Activated naive CD4-positive, alpha-beta T cell treated with anti-CD3 and anti-CD28 coated beads, Interleukin-2, amount 10 ng/mL, durations not matched to agents 7 days and 5 days (primary cell): ENCODE results near the gene ARHGAP24.
"Not testable (repeated sequence)": the region's sequence is repeated elsewhere in the genome, so short reads cannot be mapped to it uniquely, and the experiment has no call there.

Experiments
- CTCF ChIA-PET: fragments of 350-600 bp; sonication (Branson Sonifier 250); formaldehyde crosslinking; loops from one replicate; lab custom pipeline; 2021; ENCODE audit warnings: antibody characterized with exemption; lab: Charles Lee
- DNase-seq: peaks from one replicate; pipeline ENCODE4 v3.0.0-alpha.2; 2020
- H3K27ac Mint-ChIP-seq: one replicate; pipeline ENCODE4 v1.8.0; 2021; ENCODE audit warnings: mild to moderate bottlenecking, moderate library complexity, mixed read lengths
- H3K27me3 Mint-ChIP-seq: one replicate; pipeline ENCODE4 v1.8.0; 2021; ENCODE audit warnings: mild to moderate bottlenecking, mixed read lengths
- H3K36me3 Mint-ChIP-seq: one replicate; pipeline ENCODE4 v1.8.0; 2021; ENCODE audit warnings: mixed read lengths
- H3K4me1 Mint-ChIP-seq: one replicate; pipeline ENCODE4 v1.8.0; 2021; ENCODE audit warnings: mixed read lengths
- H3K4me3 Mint-ChIP-seq: one replicate; pipeline ENCODE4 v1.8.0; 2021; ENCODE audit warnings: mild to moderate bottlenecking, moderate library complexity, mixed read lengths
- H3K9me3 Mint-ChIP-seq: one replicate; pipeline ENCODE4 v1.8.0; 2021; ENCODE audit warnings: mixed read lengths

ARHGAP24 gene

DNA sequence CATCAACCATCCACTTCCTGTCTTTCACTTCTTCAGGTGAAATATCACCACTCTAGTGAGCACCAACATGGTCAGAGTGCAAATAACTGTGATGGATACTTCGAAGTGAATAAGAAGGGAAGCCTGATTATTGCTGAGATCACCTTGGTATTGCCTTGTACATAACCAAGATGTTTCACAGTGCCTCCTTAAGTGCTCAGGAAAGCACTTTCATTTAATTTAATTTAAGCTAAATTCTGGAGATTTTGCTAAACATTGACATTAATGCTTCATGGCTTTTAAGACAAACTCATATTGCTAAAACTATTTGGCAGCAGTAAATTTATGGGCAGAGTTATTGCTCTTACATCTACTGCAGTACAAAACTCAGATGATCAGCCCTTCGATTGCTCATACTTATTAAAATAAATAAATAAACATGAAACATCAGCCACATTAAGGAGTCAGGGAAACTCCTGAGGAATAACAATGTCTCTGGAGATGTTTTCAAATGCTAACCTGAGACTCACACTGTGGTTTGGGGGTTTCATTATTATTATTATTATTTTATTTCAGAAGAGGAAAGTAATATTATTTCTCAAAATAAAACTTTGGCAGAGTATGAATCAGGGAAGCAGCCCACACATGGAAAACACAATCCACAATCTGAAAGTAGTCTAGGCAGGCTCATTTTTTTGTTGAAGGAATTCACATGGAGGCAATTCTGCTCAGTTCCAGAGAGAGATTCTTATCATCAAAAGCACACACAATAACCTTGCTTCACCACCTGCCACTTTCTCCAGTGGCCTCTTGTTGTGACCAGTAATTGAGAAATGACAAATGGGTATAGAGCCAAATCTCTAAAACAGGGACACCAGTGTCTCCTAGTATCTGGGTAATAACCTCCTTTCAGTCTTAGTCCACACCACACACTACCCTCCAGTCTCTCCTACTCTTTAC, 540.7 kb downstream of the ARHGAP24 start:
- H3K4me1 Mint-ChIP-seq, result no peaks in the 10 kb centered on the region
- no peaks in the 10 kb centered on the region for H3K27me3 Mint-ChIP-seq
- CTCF ChIA-PET, result no interaction called here
- H3K9me3 Mint-ChIP-seq, result no peaks in the 10 kb centered on the region
- no peak for DNase-seq
- H3K4me3 Mint-ChIP-seq, result no peak overlapping the region
- no peak overlapping the region for H3K27ac Mint-ChIP-seq
- no peaks in the 10 kb centered on the region for H3K36me3 Mint-ChIP-seq

DNA sequence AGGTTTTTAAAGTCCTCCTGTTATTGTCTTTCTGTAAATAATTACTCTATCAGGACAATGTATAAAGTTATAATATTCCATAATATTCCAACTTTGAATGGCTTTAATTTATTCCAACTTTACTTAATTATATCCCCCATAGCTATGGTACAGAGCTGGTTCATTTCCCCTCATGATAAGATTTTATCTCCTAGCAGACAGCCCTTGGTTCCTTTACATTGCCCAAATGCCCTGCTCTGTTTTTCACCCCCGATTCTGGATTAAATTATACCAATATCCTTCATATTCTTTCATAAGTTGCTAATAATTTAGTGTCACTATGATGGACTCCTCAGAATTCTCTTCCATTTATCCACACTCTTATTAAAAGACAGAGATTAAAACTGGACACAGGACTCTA, 544.4 kb downstream of the ARHGAP24 start:
- Mint-ChIP-seq H3K27ac (no peak overlapping the region), H3K36me3 (no peaks in the 10 kb centered on the region), H3K4me3 (no peak overlapping the region), H3K27me3 (no peaks in the 10 kb centered on the region), H3K4me1 (no peaks in the 10 kb centered on the region), H3K9me3 (no peaks in the 10 kb centered on the region)
- CTCF ChIA-PET, result no interaction called here
- DNase-seq, result no peak

DNA sequence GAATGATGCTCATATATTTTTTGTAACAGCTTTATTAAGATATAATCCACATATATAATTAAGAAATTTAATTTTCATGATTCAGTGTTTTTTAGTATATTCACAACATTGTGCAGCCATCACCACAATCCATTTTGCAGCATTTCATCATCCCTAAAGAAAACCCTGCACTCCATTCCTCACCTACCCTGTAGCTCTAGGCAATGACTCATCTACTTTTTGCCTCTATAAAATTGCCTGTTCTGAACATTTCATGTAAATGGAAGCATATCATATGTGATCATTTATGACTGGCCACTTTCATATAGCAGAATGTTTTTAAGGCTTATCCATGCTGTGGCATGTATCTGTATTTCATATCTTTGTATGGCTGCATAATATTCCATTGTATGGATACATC, 545.0 kb downstream of the ARHGAP24 start:
- Mint-ChIP-seq H3K36me3 (no peaks in the 10 kb centered on the region), H3K4me3 (no peak overlapping the region), H3K27me3 (no peaks in the 10 kb centered on the region), H3K9me3 (no peaks in the 10 kb centered on the region), H3K27ac (no peak overlapping the region), H3K4me1 (no peaks in the 10 kb centered on the region)
- CTCF ChIA-PET, result no interaction called here
- DNase-seq, result no peak

DNA sequence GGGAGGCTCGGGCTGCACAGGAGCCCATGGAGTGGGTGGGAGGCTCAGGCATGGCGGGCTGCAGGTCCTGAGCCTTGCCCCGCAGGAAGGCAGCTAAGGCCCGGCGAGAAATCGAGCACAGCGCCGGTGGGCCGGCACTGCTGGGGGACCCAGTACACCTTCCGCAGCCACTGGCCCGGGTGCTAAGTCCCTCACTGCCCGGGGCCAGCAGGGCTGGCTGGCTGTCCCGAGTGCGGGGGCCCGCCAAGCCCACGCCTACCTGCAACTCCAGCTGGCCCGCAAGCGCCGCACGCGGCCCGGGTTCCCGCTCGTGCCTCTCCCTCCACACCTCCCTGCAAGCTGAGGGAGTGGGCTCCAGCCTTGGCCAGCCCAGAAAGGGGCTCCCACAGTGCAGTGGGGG, 546.7 kb downstream of the ARHGAP24 start:
- H3K27ac Mint-ChIP-seq, CTCF ChIA-PET, H3K4me1 Mint-ChIP-seq: not testable (repeated sequence)

DNA sequence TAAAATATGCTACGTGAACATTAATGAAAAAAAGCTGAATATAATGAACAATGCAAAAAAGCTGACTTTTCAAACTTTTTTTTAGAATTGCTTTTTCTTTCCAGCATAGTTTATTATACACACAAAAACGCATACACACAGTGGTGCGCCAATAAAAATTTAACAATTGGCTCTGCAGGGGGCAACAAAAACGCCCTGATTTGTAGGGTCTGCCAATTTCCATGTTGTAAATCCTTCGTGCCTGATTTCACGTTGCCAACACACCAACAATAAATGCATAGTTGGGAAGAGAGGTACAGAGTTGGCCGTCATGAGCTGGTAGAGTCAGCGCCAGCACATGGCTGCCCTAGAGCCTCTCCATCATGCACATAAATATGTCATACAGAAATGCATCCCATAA, 551.8 kb downstream of the ARHGAP24 start:
- no peak for DNase-seq
- no peaks in the 10 kb centered on the region for H3K27me3 Mint-ChIP-seq
- H3K27ac Mint-ChIP-seq, result no peak overlapping the region
- no peaks in the 10 kb centered on the region for H3K36me3 Mint-ChIP-seq
- H3K4me1 Mint-ChIP-seq, result no peaks in the 10 kb centered on the region
- H3K9me3 Mint-ChIP-seq, result no peaks in the 10 kb centered on the region
- CTCF ChIA-PET, result no interaction called here
- H3K4me3 Mint-ChIP-seq, result no peak overlapping the region

More for the DNA sequence above, 546.7 kb downstream of the ARHGAP24 start:
- H3K9me3 Mint-ChIP-seq, H3K4me3 Mint-ChIP-seq, H3K27me3 Mint-ChIP-seq, DNase-seq, H3K36me3 Mint-ChIP-seq: not testable (repeated sequence)

DNA sequence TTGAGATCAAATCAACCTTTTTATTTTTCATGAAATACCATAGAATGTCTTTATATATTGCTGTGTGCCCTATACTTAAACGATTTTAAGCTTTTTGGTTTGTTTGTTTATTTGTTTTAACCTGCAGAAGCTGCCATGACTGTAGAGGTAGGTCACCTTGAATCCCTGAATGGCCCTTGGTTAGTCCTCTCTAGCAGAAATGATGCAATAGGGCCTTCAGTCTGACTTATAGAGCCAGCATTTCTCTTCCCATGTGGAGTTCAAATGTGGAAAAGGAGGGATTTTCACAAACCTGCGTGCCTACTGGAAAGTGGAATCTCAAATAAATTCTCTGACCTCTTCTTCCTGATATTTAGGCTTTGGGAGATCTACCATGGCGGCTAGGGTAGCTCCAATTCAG, 557.0 kb downstream of the ARHGAP24 start:
- no peak for DNase-seq
- H3K4me1 Mint-ChIP-seq, result no peaks in the 10 kb centered on the region

DNA sequence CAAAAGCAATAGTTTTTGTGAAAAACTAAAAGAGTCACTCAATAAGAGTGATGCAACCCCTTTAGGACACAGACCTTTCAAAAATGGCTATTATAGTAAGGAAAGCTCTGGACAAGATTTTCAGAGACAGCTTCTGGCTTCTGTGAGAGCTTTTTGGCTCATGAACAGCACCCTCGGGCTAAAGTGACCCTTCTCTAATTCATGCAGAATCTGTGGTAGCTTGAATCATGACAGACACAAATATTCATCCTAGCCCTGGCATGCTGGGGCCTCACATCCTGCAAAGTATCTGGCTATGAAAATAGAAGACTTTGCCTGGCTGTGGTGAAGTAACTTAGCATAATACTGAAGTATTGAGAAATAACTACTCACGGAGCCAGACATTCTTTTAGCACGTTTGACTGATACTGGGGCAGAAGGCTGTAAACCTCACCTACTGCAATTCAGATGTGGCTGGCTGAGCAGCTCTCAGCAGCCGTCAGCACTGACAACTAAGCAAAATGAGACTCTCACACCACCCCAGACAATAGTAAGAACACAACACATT, 557.6 kb downstream of the ARHGAP24 start:
- no peaks in the 10 kb centered on the region for H3K4me1 Mint-ChIP-seq
- H3K27ac Mint-ChIP-seq, result no peak overlapping the region
- no peaks in the 10 kb centered on the region for H3K36me3 Mint-ChIP-seq
- no peaks in the 10 kb centered on the region for H3K27me3 Mint-ChIP-seq
- no peak for DNase-seq
- CTCF ChIA-PET, result interaction anchor here (1.6 kb wide), 1 partner anchor 13 kb away, joined by 3 read pairs; no protein-coding TSS in a partner anchor
- H3K4me3 Mint-ChIP-seq, result no peak overlapping the region
- no peaks in the 10 kb centered on the region for H3K9me3 Mint-ChIP-seq

More for the DNA sequence above, 557.0 kb downstream of the ARHGAP24 start:
- Mint-ChIP-seq H3K27ac (no peak overlapping the region), H3K4me3 (no peak overlapping the region), H3K27me3 (no peaks in the 10 kb centered on the region), H3K9me3 (no peaks in the 10 kb centered on the region), H3K36me3 (no peaks in the 10 kb centered on the region)
- CTCF ChIA-PET, result interaction anchor here (1.6 kb wide), 1 partner anchor 13 kb away, joined by 3 read pairs; no protein-coding TSS in a partner anchor

DNA sequence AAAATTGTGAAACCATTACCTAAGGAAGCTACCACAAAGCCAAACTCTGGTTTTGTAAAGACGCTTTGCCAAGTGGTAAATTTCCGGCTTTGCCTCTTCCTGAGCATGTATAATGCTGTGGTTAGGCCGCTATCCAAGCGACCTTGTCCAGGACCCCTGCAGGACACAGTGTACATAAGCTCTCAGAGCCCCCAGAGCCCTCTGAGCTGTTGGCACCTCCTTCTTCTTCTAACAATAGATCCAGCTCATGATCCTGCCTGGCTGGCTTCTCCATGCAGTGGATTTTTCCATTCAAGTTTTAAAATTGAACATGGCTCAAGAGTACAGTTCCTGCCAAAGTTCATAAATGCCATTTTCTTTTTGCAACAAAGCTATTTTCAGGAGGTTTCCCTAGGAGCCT, 558.2 kb downstream of the ARHGAP24 start:
- Mint-ChIP-seq H3K36me3 (no peaks in the 10 kb centered on the region), H3K27me3 (no peaks in the 10 kb centered on the region), H3K4me1 (no peaks in the 10 kb centered on the region), H3K4me3 (no peak overlapping the region), H3K27ac (no peak overlapping the region), H3K9me3 (no peaks in the 10 kb centered on the region)
- CTCF ChIA-PET, result no interaction called here
- DNase-seq, result no peak

DNA sequence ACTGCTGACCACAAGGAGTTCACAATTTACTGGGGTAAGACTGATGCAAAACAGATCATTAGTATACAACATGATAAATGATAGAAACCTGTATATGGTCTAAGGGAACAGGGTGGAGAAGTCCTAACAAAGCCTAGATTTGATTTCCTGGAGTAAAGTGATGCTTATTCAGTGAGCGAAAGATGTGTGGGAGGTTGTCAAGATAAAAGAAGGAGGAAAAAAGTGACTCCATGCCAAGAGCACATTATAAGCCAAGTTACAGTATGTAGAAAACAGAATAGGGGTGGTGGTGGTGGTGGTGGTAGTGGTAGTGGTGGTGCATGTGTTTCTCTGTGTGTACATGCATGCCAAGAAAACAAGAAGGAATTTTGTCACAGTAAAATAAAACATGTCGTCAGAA, 559.7 kb downstream of the ARHGAP24 start:
- H3K4me3 Mint-ChIP-seq, result no peak overlapping the region
- DNase-seq, result no peak
- no peaks in the 10 kb centered on the region for H3K4me1 Mint-ChIP-seq
- no peaks in the 10 kb centered on the region for H3K36me3 Mint-ChIP-seq
- H3K9me3 Mint-ChIP-seq, result no peaks in the 10 kb centered on the region
- CTCF ChIA-PET, result no interaction called here
- no peak overlapping the region for H3K27ac Mint-ChIP-seq
- no peaks in the 10 kb centered on the region for H3K27me3 Mint-ChIP-seq

DNA sequence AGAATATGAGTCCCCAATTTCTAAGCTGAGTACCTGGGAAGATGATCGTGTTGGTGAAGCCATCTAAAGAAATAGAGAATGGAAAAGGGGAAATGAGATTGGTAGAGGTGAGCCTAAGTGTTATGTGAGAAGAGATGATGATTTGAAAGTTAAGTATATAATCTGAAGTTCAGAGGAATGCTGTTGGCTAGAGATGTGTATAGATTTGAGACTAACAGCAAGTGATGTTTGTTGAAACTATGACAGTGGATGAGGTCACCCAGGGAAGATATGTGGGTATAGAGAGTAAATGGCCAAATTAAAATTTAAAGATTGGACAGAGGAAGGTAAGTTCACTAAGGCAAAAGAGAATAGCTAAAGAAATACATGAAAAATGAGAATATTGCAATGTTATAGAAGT, 560.7 kb downstream of the ARHGAP24 start:
- CTCF ChIA-PET, result interaction anchor here (1.3 kb wide), 1 partner anchor 10 kb away, joined by 3 read pairs; no protein-coding TSS in a partner anchor
- no peaks in the 10 kb centered on the region for H3K4me1 Mint-ChIP-seq
- no peak for DNase-seq
- H3K27me3 Mint-ChIP-seq, result no peaks in the 10 kb centered on the region
- no peaks in the 10 kb centered on the region for H3K36me3 Mint-ChIP-seq
- H3K9me3 Mint-ChIP-seq, result no peaks in the 10 kb centered on the region
- no peak overlapping the region for H3K4me3 Mint-ChIP-seq
- H3K27ac Mint-ChIP-seq, result no peak overlapping the region

DNA sequence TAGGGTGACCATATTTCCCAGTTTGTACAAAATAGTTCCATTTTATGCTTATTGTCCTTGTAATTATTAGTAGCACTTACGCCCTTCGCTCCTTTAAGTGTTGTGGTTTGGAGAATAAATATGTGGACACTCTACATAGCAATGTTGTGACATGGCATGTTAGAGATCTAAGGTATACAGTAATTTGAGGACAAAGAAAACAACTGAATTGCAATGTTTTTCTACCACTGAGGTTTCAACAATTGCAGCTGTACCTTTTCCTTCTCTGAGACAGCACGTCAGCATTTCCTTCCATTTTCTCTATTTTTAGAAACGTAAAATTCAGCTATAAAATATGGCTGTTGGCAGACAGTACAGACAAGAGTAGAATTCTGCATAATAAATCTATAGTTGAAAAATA, 561.8 kb downstream of the ARHGAP24 start:
- CTCF ChIA-PET, result interaction anchor here (1.3 kb wide), 1 partner anchor 9 kb away, joined by 3 read pairs; no protein-coding TSS in a partner anchor
- no peaks in the 10 kb centered on the region for H3K4me1 Mint-ChIP-seq
- no peak for DNase-seq

DNA sequence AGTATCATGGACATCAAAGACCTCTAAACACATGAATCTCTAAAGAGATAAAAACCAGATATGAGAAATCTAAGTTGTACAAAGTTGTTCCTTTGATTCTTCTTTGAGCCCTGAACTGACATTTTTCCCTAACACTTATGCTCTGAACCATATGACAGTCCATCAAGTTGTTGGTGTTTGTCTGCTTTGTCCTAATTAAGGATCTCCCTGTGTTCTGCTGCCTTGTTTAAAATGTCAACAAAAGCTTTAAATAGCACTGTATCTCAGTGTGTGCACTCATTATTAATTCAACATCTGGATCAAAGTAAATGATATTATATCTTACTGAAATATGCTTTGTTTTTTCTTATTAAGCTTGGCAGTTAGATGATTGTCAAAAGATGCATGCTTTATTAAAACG, 563.1 kb downstream of the ARHGAP24 start:
- DNase-seq, result no peak
- H3K4me1 Mint-ChIP-seq, result no peaks in the 10 kb centered on the region
- H3K9me3 Mint-ChIP-seq, result no peaks in the 10 kb centered on the region
- H3K36me3 Mint-ChIP-seq, result no peaks in the 10 kb centered on the region
- no peaks in the 10 kb centered on the region for H3K27me3 Mint-ChIP-seq
- H3K27ac Mint-ChIP-seq, result no peak overlapping the region
- CTCF ChIA-PET, result no interaction called here
- H3K4me3 Mint-ChIP-seq, result no peak overlapping the region

More for the DNA sequence above, 561.8 kb downstream of the ARHGAP24 start:
- Mint-ChIP-seq H3K27me3 (no peaks in the 10 kb centered on the region), H3K36me3 (no peaks in the 10 kb centered on the region), H3K4me3 (no peak overlapping the region), H3K27ac (no peak overlapping the region), H3K9me3 (no peaks in the 10 kb centered on the region)

DNA sequence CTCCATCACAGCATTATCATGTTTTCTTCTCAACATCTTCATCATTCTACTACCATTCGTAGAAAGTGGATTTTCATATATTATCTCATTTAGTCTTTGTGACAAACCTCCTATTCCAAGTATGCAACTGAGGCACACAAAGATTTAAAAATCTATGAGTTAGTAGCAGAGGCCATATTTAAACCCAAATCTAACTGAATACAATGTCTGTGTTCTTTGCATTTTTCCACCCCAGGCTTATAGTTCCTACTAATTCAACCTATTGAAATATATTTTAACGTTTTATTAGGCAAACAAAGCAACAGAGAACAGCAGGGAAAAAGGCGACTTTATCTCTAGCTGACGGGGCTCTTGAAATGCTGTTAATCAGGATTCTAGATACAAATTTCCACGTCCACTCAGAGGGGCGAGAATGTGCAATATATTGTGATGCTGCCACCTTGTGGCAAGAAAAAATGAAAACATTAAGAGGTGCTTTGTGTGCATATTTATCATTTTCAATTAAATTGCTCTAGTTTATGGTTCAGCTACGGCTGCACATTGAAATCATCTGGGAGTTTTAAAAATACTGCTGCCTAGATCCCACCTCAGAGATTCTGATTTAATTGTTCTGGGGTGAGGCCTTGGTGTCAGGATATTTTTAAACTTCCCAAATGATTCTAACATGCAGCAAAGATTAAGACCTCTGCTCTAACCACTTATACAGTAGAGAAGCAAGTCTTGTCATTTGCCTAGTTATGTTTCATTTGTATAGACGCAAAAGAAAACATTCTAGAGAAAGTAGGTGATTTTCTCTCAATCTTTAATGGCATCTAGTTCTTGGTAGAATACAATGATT, 569.0 kb downstream of the ARHGAP24 start:
- Mint-ChIP-seq H3K4me1 (no peaks in the 10 kb centered on the region), H3K9me3 (no peaks in the 10 kb centered on the region), H3K4me3 (no peak overlapping the region), H3K27ac (no peak overlapping the region), H3K27me3 (no peaks in the 10 kb centered on the region), H3K36me3 (no peaks in the 10 kb centered on the region)
- CTCF ChIA-PET, result no interaction called here
- no peak for DNase-seq

DNA sequence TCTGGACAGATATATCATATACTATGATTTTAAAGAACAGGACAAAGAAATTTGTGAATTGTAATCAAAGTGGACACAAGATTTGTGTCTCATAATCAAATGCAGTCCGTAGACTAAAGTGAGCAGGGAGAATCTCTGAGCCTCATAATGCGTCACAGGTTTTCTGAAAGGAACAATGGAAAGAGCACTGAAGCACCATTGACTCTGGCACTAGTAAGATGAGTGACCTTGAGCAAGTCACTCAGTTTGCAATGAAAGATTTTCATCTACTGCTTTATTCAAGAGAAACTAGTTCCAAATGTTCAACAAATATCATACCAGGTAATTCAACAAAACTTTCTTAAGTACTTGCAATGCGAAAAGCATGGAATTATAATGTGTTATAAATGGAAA, 569.6 kb downstream of the ARHGAP24 start:
- no peaks in the 10 kb centered on the region for H3K27me3 Mint-ChIP-seq
- CTCF ChIA-PET, result interaction anchor here (0.8 to 1.1 kb wide), 3 partner anchors 9 to 14 kb away, joined by 3 to 5 read pairs (median 3); no protein-coding TSS in a partner anchor
- H3K9me3 Mint-ChIP-seq, result no peaks in the 10 kb centered on the region
- no peak overlapping the region for H3K4me3 Mint-ChIP-seq
- DNase-seq, result no peak
- H3K4me1 Mint-ChIP-seq, result no peaks in the 10 kb centered on the region
- no peak overlapping the region for H3K27ac Mint-ChIP-seq
- H3K36me3 Mint-ChIP-seq, result no peaks in the 10 kb centered on the region
